Inflammatory macrophage (primary cell): Measurements from ENCODE around the gene IRAG1.

Source experiments
- DNase-seq, 2 donors: peaks; one replicate each; pipeline ENCODE4 v3.0.0-alpha.2; 2020 to 2022

IRAG1 gene

GRCh38 chr11:10645212-10645795 is 48.3 kb downstream of the IRAG1 start:
- no peak for DNase-seq
